ENCODE measurements around the gene ZNF541. TPM values are rescaled to one million over a fixed set of nuclear protein-coding genes. Genes with fewer than 3 reads are reported as not detected.

Gene ZNF541
- total and polyA plus RNA-seq, 10 of the 15 experiments (the other 5 are each of a cell fraction or from before 2014, with no cell fraction given), result 0.03 to 0.12 (median 0.07) TPM; not detected in 4

- intact Hi-C loops (cut with micrococcal nuclease; ENCODE audit: unreplicated experiment), result loop anchor here (2.0 kb wide), 1 partner anchor 87 kb away; the partner anchor contains the start of gene NAPA
- ChIA-PET POLR2A (interaction anchor here (0.5 to 2.1 kb wide), 7 partner anchors 9 to 273 kb away, joined by 3 to 14 read pairs (median 3); no protein-coding TSS in a partner anchor), CTCF (interaction anchor here (1.4 to 3.4 kb wide), 3 partner anchors 62 to 118 kb away, joined by 3 to 14 read pairs (median 4); partner anchors contain the start of gene KPTN), RAD21 (ENCODE audit: unreplicated experiment) (interaction anchor here (0.5 kb wide), 1 partner anchor 1652 kb away, joined by 3 read pairs; no protein-coding TSS in a partner anchor), SMC1A (ENCODE audit: uncharacterized antibody, unreplicated experiment) (interaction anchor here (0.6 to 1.4 kb wide), 3 partner anchors 10 to 190 kb away, joined by 3 to 4 read pairs (median 3); no protein-coding TSS in a partner anchor)
- no peaks in the 10 kb centered on the region for H3K27me3 ChIP-seq (replicated peaks in 1 of 2; ENCODE audit: control insufficient read depth in 2 of 2, insufficient read depth in 2 of 2, low read length in 1 of 2)
- FAIRE-seq (no peak), DNase-seq (ENCODE audit: low read depth, low spot score) (no peak), ATAC-seq (no peak)
- H3K4me1 ChIP-seq (ENCODE audit: control insufficient read depth, insufficient read depth, low read length), result peaks cover 11% of the 10 kb centered on the region
- WGBS (ENCODE audit: insufficient coverage, insufficient replicate concordance, low lambda C conversion rate, missing lambda C conversion rate), result 78% methylated on average over 17 of the region's 17 CpGs
- no peaks in the 10 kb centered on the region for H4K20me1 ChIP-seq (ENCODE audit: control insufficient read depth, insufficient read depth)
- peak overlapping the region; percentile 75 for H3K4me3 ChIP-seq
- H3K27ac ChIP-seq (ENCODE audit: control insufficient read depth, insufficient read depth), result peak overlapping the region; percentile 73; the same call in 1 of the 2 replicates
- in situ Hi-C loops (cut with MboI), result no loop called here
- peak overlapping the region; percentile 75 for H3K9ac ChIP-seq (ENCODE audit: control insufficient read depth, insufficient read depth, low read length)
- peak; percentile 96 for TF ChIP-seq MLLT1 (IDR thresholded peaks at IDR 0.05)
- TF ChIP-seq, protein P1, sequence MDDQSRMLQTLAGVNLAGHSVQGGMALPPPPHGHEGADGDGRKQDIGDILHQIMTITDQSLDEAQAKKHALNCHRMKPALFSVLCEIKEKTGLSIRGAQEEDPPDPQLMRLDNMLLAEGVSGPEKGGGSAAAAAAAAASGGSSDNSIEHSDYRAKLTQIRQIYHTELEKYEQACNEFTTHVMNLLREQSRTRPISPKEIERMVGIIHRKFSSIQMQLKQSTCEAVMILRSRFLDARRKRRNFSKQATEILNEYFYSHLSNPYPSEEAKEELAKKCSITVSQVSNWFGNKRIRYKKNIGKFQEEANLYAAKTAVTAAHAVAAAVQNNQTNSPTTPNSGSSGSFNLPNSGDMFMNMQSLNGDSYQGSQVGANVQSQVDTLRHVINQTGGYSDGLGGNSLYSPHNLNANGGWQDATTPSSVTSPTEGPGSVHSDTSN (IDR thresholded peaks at IDR 0.05; ENCODE audit: insufficient replicate concordance, low read depth, low read length), result no peak
- no peak for TF ChIP-seq RB1 (IDR thresholded peaks at IDR 0.05; ENCODE audit: borderline replicate concordance)
- TF ChIP-seq E2F4 (IDR thresholded peaks at IDR 0.05; ENCODE audit: low read depth, low read length), result no peak
- TF ChIP-seq ZNF217 (IDR thresholded peaks at IDR 0.05), result no peak
- no peak for TF ChIP-seq SUPT20H (IDR thresholded peaks at IDR 0.05; ENCODE audit: borderline replicate concordance, control insufficient read depth, low read depth, low read length)
- TF ChIP-seq CREB1 (IDR thresholded peaks at IDR 0.05; ENCODE audit: low read depth), result no peak
- TF ChIP-seq, protein P2, sequence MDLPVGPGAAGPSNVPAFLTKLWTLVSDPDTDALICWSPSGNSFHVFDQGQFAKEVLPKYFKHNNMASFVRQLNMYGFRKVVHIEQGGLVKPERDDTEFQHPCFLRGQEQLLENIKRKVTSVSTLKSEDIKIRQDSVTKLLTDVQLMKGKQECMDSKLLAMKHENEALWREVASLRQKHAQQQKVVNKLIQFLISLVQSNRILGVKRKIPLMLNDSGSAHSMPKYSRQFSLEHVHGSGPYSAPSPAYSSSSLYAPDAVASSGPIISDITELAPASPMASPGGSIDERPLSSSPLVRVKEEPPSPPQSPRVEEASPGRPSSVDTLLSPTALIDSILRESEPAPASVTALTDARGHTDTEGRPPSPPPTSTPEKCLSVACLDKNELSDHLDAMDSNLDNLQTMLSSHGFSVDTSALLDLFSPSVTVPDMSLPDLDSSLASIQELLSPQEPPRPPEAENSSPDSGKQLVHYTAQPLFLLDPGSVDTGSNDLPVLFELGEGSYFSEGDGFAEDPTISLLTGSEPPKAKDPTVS (IDR thresholded peaks at IDR 0.05; ENCODE audit: low read depth, low read length), result no peak
- H3K4me2 ChIP-seq (ENCODE audit: control insufficient read depth, insufficient read depth), result peak overlapping the region; percentile 78
- no peaks in the 10 kb centered on the region for H3K79me2 ChIP-seq (ENCODE audit: control insufficient read depth, insufficient read depth, low read length)
- H3K9me3 ChIP-seq (replicated peaks; ENCODE audit: control insufficient read depth, insufficient read depth, low read length), result no peaks in the 10 kb centered on the region
- H3K36me3 ChIP-seq (ENCODE audit: control insufficient read depth in 2 of 2, insufficient read depth in 2 of 2, low read length in 1 of 2), result no peaks in the 10 kb centered on the region
- H2AFZ ChIP-seq (ENCODE audit: control insufficient read depth, low read depth, low read length), result no peak overlapping the region
- no TSS peak for BruUV-seq (replicated peaks)
Observed at GRCh38 chr19:47601180-47601904, 28.4 kb upstream of the ZNF541 start.
